RWPE2 (cell line): ENCODE data around the gene GFPT1.

Experiments
- ATAC-seq: fragments of 200-7000 bp; cut with Tn5 transposase; 3 replicates; pipeline ENCODE4 v1.9.1; 2021; ENCODE audit warnings: low read depth
- DNase-seq: peaks from one replicate; pipeline ENCODE4 v3.0.0-alpha.2; 2020; ENCODE audit warnings: low spot score
- H3K27ac ChIP-seq: fragments of 450-650 bp; 2 replicates; pipeline ENCODE4 v1.5.1; 2017; ENCODE audit warnings: mild to moderate bottlenecking; ENCODE audit not compliant: poor library complexity, severe bottlenecking
- H3K27me3 ChIP-seq: fragments of 250-450 bp; sonication (Bioruptor Pico); 2 replicates; pipeline ENCODE4 v1.5.1; 2021; ENCODE audit warnings: mild to moderate bottlenecking, moderate library complexity; ENCODE audit not compliant: insufficient read depth, poor library complexity, severe bottlenecking
- H3K36me3 ChIP-seq: fragments of 250-450 bp; sonication (Bioruptor Pico); 2 replicates; pipeline ENCODE4 v1.5.1; 2020; ENCODE audit warnings: low read depth, mild to moderate bottlenecking, moderate library complexity
- H3K4me1 ChIP-seq: fragments of 250-450 bp; sonication (Bioruptor Pico); 2 replicates; pipeline ENCODE4 v1.5.1; 2021; ENCODE audit warnings: mild to moderate bottlenecking, moderate library complexity; ENCODE audit not compliant: insufficient read depth, poor library complexity, severe bottlenecking
- H3K4me3 ChIP-seq: fragments of 250-450 bp; sonication (Bioruptor Pico); 2 replicates; pipeline ENCODE4 v1.5.1; 2021; ENCODE audit warnings: mild to moderate bottlenecking, moderate library complexity; ENCODE audit not compliant: severe bottlenecking
- H3K9me3 ChIP-seq: fragments of 250-450 bp; sonication (Bioruptor Pico); 2 replicates; pipeline ENCODE4 v1.5.1; 2021; ENCODE audit warnings: mild to moderate bottlenecking, moderate library complexity; ENCODE audit not compliant: severe bottlenecking
- CTCF ChIP-seq: fragments of 450-650 bp; IDR thresholded peaks from one replicate; pipeline ENCODE4 v1.5.1; 2017; ENCODE audit warnings: mild to moderate bottlenecking, moderate library complexity; ENCODE audit not compliant: poor library complexity, severe bottlenecking

The GFPT1 gene

DNA sequence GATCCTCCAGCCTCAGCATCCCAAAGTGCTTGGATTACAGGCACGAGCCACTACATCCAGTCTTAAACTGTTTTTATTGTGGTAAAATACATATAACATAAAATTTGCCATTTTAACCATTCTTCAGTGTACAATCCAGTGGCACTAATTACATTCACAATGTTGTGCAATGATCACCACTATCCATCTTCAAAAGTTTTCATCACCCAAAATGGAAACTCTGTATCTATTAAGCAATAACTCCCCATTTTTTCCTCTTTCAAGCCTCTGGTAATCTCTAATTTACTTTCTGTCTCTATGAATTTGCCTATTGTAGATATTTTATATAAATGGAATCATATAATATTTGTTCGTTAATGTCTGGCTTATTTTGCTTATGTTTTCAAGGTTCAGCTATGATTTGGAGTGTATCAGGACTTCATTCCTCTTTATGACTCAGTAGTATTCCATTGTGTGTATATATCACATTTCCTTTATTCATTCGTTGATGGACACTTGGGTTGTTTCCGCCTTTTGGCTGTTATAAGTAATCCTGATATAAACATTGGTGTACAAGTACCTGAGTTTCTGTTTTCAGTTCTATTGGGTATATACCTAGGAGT, 71.8 kb downstream of the GFPT1 start:
- no peak for ATAC-seq
- Histone ChIP-seq H3K36me3 (peaks cover 24% of the 10 kb centered on the region), H3K27ac (no peak overlapping the region), H3K27me3 (no peaks in the 10 kb centered on the region), H3K4me1 (peaks cover 3% of the 10 kb centered on the region), H3K4me3 (no peak overlapping the region), H3K9me3 (no peaks in the 10 kb centered on the region)
- TF ChIP-seq CTCF, result no peak
- DNase-seq, result no peak

GRCh38 chr2:69311024-69311416, 76.0 kb downstream of the GFPT1 start:
- ATAC-seq, result no peak
- TF ChIP-seq CTCF, result no peak
- no peaks in the 10 kb centered on the region for H3K27me3 ChIP-seq

DNA sequence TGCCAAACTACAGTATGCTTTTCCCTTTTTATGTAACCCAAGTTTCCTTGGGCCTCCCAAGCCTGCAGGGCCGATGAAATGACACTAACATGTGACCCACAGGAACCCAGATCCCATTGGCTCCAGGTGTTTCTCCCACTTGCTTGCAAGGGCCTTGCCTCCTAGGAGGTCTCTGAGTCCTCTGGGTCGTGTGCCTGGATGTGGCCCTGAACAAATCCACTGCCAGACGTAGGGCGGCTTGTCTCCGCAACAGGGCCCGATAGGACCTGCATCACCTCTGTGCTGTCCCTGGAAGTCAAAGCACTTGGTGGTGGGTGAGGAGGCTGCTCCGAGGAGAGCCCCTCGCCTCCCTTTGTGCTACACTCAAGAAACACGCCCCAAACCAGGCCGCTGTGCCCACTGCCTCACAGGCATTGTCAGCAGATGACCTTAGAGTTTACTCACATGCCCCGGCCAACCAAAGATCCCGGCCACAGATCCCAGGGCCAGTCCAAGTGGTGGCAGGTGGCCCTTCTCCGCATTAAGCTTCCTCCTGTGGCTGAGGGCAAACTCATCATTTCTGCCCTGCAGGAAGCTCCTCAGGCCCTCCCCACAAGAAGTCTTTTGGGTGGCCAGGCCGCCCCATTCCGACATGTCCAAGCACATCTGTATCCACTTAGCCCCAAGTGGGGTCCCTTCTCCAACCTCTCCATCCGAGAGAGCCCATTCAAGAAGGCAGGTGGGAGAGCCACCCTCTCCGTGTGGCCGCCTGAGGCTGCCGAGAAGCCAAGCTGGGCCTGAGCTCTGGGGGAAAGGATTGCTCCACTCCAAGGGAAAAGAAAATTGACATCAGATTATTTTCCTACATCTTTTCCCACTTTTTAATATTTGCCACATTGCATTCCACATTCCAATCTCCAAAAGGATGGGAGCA, 76.7 kb downstream of the GFPT1 start:
- ATAC-seq, result no peak
- no peaks in the 10 kb centered on the region for H3K27me3 ChIP-seq
- H3K27ac ChIP-seq, result no peak overlapping the region

More at GRCh38 chr2:69311024-69311416, 76.0 kb downstream of the GFPT1 start:
- Histone ChIP-seq H3K27ac (no peak overlapping the region), H3K4me3 (no peak overlapping the region), H3K9me3 (no peaks in the 10 kb centered on the region), H3K4me1 (no peaks in the 10 kb centered on the region), H3K36me3 (peaks cover 4% of the 10 kb centered on the region; the same call in 1 of the 2 replicates)
- DNase-seq, result no peak

DNA sequence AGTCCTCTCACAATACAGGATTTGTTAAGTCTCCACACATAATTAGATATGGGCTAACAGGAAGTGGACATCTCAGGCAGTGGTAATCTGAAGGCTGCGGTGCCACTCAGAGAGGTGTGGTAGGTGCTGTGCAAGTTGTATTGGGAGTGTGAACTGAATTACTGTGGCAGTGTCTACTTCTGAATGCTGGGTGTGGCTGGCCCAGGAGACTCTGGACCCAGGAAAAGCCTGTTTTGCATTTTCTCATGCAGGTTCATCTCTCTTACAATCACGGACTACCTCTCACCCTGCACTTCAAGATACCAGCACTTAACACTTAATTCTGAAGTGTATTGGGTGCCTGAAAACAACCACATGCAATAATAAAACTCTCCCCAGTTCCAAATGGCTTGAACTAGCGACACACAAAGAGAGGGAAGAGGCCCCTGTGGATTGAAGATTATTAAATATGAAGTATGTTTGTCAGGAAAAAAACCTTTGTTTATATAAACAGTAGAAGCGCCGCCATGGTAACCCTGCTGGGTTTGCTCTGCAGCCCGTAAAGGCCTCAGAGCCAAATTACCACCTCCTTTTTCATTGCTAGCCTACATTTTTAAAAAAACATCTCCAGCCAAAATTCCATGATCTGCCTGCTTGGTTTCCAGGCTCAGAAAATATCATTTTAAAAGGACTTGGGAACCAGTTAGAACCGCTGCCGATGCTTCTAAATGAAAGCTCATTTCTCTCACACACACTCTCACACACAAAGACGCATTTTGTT, 77.5 kb downstream of the GFPT1 start:
- Histone ChIP-seq H3K27ac (no peak overlapping the region), H3K9me3 (no peaks in the 10 kb centered on the region), H3K4me1 (no peaks in the 10 kb centered on the region), H3K4me3 (no peak overlapping the region), H3K36me3 (peaks cover 4% of the 10 kb centered on the region; the same call in 1 of the 2 replicates), H3K27me3 (no peaks in the 10 kb centered on the region)
- DNase-seq, result no peak
- no peak for TF ChIP-seq CTCF
- ATAC-seq, result no peak

More for the DNA sequence above, 76.7 kb downstream of the GFPT1 start:
- no peak for DNase-seq
- Histone ChIP-seq H3K4me1 (no peaks in the 10 kb centered on the region), H3K9me3 (no peaks in the 10 kb centered on the region), H3K4me3 (no peak overlapping the region), H3K36me3 (peaks cover 4% of the 10 kb centered on the region; the same call in 1 of the 2 replicates)
- TF ChIP-seq CTCF, result no peak
